C4-2B (cell line): ENCODE measurements around the gene ANXA2R.

Experiments
- CTCF ChIP-seq: fragments of 450-650 bp; conservative IDR thresholded peaks from 2 replicates; pipeline ENCODE4 v1.5.1; 2017; ENCODE audit warnings: mild to moderate bottlenecking
- ZFX ChIP-seq: fragments of 450-650 bp; IDR thresholded peaks from 2 replicates; pipeline ENCODE4 v1.6.1; 2017

- TF ChIP-seq CTCF (no peak), ZFX (no peak)
These were observed 11.6 kb upstream of the ANXA2R start for GRCh38 chr5:43051684-43052083.
